HG02970 (cell line): ENCODE data around the gene POLR3C.
"Not testable (repeated sequence)": the region's sequence is repeated elsewhere in the genome, so short reads cannot be mapped to it uniquely, and the experiment has no call there.

Experiments
- ATAC-seq: cut with Tn5 transposase; IDR thresholded peaks from one replicate; pipeline ENCODE4 v1.9.1; 2021; ENCODE audit warnings: mild to moderate bottlenecking, moderate library complexity, moderate number of reproducible peaks; ENCODE audit not compliant: unreplicated experiment, low FRiP score

POLR3C gene

GRCh38 chr1:145823565-145824498 lies at the start of gene POLR3C, which contains the start of gene RNF115:
TSS of gene POLR3C (plus strand) at chr1:145824200. CDS start at chr1:145825777, 1,577 bp downstream.
TSS of gene RNF115 (minus strand) at chr1:145824095. CDS start at chr1:145823873, 222 bp downstream.
- peak; percentile 78 for ATAC-seq

- ATAC-seq = no peak
Measured at GRCh38 chr1:145777357-145778145, 46.4 kb upstream of the POLR3C start.

- ATAC-seq = no peak
Measured at GRCh38 chr1:145778146-145778540, 45.9 kb upstream of the POLR3C start.

GRCh38 chr1:145782272-145783099 lies 41.5 kb upstream of the POLR3C start:
- no peak for ATAC-seq

- no peak for ATAC-seq
Measured at GRCh38 chr1:145784409-145784808, 39.6 kb upstream of the POLR3C start.

GRCh38 chr1:145785547-145785946 lies 38.5 kb upstream of the POLR3C start:
- ATAC-seq = no peak

- ATAC-seq = no peak
Measured at GRCh38 chr1:145786271-145786670, 37.7 kb upstream of the POLR3C start.

- no peak for ATAC-seq
Measured at GRCh38 chr1:145788580-145788979, 35.4 kb upstream of the POLR3C start.

GRCh38 chr1:145791860-145792259 lies 32.1 kb upstream of the POLR3C start:
- ATAC-seq = not testable (repeated sequence)

GRCh38 chr1:145792484-145792883 lies 31.5 kb upstream of the POLR3C start:
- no peak for ATAC-seq

- ATAC-seq = no peak
Measured at GRCh38 chr1:145795257-145795881, 28.6 kb upstream of the POLR3C start.

- ATAC-seq = no peak
Measured at GRCh38 chr1:145796753-145797152, 27.2 kb upstream of the POLR3C start.

GRCh38 chr1:145799806-145800205 lies 24.2 kb upstream of the POLR3C start:
- ATAC-seq = no peak

- ATAC-seq = no peak
Measured at GRCh38 chr1:145804235-145805045, 19.6 kb upstream of the POLR3C start.

GRCh38 chr1:145805057-145805456 lies 18.9 kb upstream of the POLR3C start:
- no peak for ATAC-seq

- no peak for ATAC-seq
Measured at GRCh38 chr1:145806408-145806807, 17.6 kb upstream of the POLR3C start.

- ATAC-seq = no peak
Measured at GRCh38 chr1:145806844-145807243, 17.2 kb upstream of the POLR3C start.

GRCh38 chr1:145812977-145813810 lies 10.8 kb upstream of the POLR3C start:
- ATAC-seq = not testable (repeated sequence)
